A549 treated with CpdA at 1 μM for 4 hours (cell line): ENCODE measurements around the gene UBE4A. TPM values are rescaled to one million over a fixed set of nuclear protein-coding genes. Genes with fewer than 3 reads are reported as not detected.

Experiments
- total RNA-seq: library from RNA; stranded (reverse); fragments of 200-300 nt; extraction: Qiagen RNA extraction; gene quantifications from 5 replicates; pipeline ENCODE4 v1.2.3, GENCODE V29; 2022; ENCODE audit warnings: low read depth

Gene UBE4A, protein sequence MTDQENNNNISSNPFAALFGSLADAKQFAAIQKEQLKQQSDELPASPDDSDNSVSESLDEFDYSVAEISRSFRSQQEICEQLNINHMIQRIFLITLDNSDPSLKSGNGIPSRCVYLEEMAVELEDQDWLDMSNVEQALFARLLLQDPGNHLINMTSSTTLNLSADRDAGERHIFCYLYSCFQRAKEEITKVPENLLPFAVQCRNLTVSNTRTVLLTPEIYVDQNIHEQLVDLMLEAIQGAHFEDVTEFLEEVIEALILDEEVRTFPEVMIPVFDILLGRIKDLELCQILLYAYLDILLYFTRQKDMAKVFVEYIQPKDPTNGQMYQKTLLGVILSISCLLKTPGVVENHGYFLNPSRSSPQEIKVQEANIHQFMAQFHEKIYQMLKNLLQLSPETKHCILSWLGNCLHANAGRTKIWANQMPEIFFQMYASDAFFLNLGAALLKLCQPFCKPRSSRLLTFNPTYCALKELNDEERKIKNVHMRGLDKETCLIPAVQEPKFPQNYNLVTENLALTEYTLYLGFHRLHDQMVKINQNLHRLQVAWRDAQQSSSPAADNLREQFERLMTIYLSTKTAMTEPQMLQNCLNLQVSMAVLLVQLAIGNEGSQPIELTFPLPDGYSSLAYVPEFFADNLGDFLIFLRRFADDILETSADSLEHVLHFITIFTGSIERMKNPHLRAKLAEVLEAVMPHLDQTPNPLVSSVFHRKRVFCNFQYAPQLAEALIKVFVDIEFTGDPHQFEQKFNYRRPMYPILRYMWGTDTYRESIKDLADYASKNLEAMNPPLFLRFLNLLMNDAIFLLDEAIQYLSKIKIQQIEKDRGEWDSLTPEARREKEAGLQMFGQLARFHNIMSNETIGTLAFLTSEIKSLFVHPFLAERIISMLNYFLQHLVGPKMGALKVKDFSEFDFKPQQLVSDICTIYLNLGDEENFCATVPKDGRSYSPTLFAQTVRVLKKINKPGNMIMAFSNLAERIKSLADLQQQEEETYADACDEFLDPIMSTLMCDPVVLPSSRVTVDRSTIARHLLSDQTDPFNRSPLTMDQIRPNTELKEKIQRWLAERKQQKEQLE
- total RNA-seq, result 9.1 to 12.4 TPM (median 10.2 TPM) in 5 replicates

DNA sequence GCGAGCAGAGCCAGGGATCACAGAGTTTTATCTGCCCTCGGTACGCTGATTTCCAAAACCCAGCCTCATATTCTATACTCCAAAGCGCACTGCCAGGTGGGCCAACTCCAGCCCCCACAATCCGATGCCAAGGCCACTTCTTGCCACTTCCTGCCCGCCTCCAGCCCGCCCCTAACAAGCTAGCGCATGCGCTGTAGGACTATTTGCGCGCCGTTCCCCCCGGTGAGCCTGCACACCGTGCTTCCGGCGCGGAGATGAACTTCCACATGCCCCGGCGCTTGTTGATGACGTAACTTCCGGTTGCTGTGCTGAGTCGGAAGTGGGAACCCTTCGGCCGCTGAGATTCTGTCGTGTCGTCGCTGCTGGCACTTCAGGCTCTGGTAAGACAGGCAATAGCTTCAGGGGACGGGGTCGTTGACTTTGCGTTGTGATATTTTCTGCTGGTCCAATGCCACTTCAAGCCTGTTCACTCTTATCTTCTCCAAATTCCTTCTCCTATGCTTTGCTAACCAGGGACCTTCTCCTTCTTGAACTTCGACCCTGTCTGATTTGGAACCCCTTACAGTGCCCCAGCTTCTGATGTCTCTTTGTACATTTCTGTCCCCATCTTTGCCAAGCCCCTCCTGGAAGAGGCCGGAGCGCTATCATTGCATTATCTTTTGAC lies at the start of gene UBE4A:
UBE4A (plus strand) TSS at position 306 of the 664 bp plus-strand sequence. CDS start 5,481 bp downstream, outside the sequence.

DNA sequence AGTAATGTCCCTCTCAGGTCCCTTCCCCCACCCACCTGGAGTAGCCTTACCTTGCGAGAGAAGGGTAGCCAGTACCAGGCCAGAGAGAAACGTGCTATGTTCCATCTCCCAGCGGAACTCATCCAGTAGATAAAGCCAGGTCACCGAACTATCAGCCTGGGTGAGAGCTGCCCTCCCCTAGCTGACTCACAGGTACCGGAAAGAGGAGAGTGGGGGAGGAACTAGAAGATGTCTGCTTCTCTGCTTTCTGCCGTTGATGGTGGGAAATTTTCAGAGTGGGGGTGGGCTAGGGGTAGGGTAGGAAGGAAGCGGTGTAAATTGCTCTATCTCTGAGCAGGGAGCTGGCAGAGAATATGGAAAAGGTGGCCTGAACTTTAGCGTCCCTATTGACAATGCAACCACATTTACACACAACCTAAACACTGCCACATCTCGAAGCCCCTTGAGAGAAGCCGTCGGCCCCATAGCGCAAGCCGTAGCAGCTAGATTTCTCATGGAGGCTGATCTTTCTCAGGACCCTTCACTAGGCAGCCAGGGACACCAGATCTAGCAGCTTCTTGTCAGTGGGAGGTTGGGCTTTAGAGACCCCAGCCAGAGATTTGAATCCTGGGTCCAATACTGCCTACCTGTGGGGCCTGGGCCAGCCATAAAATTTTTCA lies 16.8 kb upstream of the UBE4A start, which contains the start of gene CD3D:
CD3D (minus strand) TSS at position 203 of the 659 bp plus-strand sequence; CDS start at position 105, 98 bp downstream.

DNA sequence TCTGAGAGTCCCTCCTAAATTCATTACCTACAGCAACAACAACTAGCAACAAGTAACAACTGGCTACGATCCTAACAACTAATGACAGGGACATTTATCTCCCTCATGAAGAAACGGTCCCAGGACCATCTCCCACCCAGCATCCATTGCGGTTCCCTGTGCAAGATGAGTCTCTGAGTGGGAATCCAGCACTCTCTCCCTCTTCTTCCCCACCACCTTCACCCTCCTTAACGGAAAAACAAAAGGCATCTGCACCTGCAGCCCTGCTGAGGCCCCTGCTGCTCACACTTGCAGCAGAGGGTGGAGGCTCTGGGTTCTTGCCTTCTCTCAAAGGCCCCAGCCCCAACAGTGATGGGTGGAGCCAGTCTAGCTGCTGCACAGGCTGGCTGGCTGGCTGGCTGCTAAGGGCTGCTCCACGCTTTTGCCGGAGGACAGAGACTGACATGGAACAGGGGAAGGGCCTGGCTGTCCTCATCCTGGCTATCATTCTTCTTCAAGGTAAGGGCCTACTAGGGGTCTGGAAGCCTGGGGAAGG lies 15.4 kb upstream of the UBE4A start, which contains the start of gene CD3G:
CD3G (plus strand) TSS at position 364 of the 535 bp plus-strand sequence; CDS start at position 444, 80 bp downstream.

DNA sequence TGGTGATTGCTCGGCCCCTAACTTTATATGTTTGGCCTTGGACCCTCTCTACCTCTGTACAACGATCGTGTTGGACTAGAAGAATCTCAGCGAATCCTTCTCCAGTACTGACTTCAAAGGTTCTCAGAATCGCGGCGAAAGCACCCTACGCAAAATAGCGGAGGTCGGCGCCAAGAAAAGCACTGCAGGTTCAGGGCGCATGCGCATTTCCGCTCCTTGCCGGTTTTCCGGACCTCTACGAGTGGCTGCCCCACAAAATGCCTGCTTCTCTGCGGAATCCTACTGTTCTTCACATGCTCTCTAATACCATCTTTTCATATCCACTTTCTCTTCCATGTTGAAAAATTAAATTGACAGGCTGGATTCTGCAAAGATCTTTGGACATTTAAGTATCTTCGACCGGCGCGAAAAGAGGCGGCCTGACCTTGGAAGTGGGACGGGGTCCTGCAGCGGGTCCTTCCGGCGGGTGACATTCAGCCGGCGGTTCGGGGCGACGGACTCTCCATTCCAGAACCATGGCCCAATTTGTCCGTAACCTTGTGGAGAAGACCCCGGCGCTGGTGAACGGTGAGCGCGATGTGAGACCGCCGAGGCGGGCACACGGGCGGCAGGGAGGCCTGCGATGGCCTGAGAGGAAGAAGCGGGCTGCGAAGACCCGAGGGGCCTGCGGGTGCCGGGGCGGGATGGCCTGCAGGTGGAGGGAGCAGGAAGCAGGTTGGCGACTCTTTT lies 41.9 kb downstream of the UBE4A start, which contains the start of gene ATP5MG:
ATP5MG (plus strand) TSS at position 456 of the 729 bp plus-strand sequence; CDS start at position 516, 60 bp downstream.

DNA sequence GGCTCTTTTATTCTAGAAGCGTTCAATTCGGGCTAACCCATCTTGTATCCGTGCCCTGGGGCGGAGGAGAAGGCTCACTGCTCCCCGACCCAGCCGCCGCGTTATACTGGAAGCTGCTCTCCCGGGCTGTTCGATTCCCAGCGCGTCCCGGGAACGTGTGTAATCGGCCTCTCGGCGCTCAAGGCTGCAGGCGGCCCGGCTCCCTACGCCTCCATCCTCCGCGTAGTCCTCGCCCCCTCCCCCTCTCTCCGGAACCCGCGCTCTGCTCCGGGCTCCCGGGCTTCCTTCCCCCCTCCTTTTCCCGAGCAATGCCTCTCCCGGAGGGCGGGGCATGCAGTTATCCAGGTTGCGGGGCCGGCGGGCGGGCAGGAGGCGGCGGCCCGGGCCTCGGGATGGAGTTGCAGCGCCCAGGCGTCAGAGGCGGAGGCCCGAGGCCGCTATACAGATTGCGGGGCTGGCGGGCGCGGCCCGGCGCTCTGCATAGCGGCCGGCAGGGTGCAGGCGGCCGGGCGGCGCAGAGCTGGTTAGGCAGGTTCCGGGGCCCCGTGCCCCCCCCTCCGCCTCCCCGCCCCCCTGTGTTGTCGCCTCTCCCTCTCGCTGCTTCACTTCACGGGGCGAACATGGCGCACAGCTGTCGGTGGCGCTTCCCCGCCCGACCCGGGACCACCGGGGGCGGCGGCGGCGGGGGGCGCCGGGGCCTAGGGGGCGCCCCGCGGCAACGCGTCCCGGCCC lies 76.7 kb downstream of the UBE4A start, which contains the start of gene KMT2A:
KMT2A (plus strand) TSS at position 600 of the 732 bp plus-strand sequence; CDS start at position 621, 21 bp downstream.

Other genes starting within 250 kb of the UBE4A start
- gene SCN4B, start 206.8 kb upstream of the UBE4A start, total RNA-seq, result 0.08 to 0.09 TPM in 2 of 5 replicates, not detected in the others
- not detected in 5 replicates for gene SCN2B, start 183.0 kb upstream of the UBE4A start, total RNA-seq
- gene JAML, start 134.6 kb upstream of the UBE4A start, total RNA-seq, result not detected in 5 replicates
- gene MPZL3, start 107.2 kb upstream of the UBE4A start, total RNA-seq, result 0.23 to 0.60 TPM (median 0.38 TPM) in 5 replicates
- gene MPZL2, start 95.3 kb upstream of the UBE4A start, total RNA-seq, result not detected in 5 replicates
- not detected in 5 replicates for gene CD3E, start 54.9 kb upstream of the UBE4A start, total RNA-seq
- gene CD3D, start 16.9 kb upstream of the UBE4A start, total RNA-seq, result not detected in 5 replicates
- gene CD3G, start 15.3 kb upstream of the UBE4A start, total RNA-seq, result not detected in 5 replicates
- 161 to 221 TPM (median 192 TPM) in 5 replicates for gene ATP5MG, start 42.0 kb downstream of the UBE4A start, total RNA-seq
- 10.5 to 18.8 TPM (median 13.5 TPM) in 5 replicates for gene KMT2A, start 76.9 kb downstream of the UBE4A start, total RNA-seq
- gene TTC36, start 167.9 kb downstream of the UBE4A start, total RNA-seq, result 0.16 TPM in 1 of 5 replicates, not detected in the others
- 0.24 to 0.64 TPM (median 0.48 TPM) in 5 replicates for gene TMEM25, start 171.6 kb downstream of the UBE4A start, total RNA-seq
- gene IFT46, start 206.3 kb downstream of the UBE4A start, total RNA-seq, result 17.2 to 18.9 TPM (median 17.4 TPM) in 5 replicates
- gene ARCN1, start 212.8 kb downstream of the UBE4A start, total RNA-seq, result 87.1 to 102 TPM (median 93.0 TPM) in 5 replicates
- gene PHLDB1, start 248.0 kb downstream of the UBE4A start, total RNA-seq, result 9.0 to 11.4 TPM (median 10.1 TPM) in 5 replicates